GM23248 (cell line): Measurements from ENCODE around the gene MUC7. TPM values are rescaled to one million over a fixed set of nuclear protein-coding genes. Genes with fewer than 3 reads are reported as not detected.
A peak's percentile ranks its signal among the peaks of the same experiment; 100 is the strongest.
"Not testable (repeated sequence)": the region's sequence is repeated elsewhere in the genome, so short reads cannot be mapped to it uniquely, and the experiment has no call there.

ENCODE experiments used
- DNase-seq: peaks from one replicate; pipeline ENCODE4 v3.0.0-alpha.2; 2015
- H2AFZ ChIP-seq: fragments of 200-600 bp; sonication (generic); 2 replicates; pipeline ENCODE4 v1.6.1; 2016; ENCODE audit warnings: antibody characterized with exemption
- H3F3A ChIP-seq: fragments of 200-600 bp; sonication (generic); 2 replicates; pipeline ENCODE4 v1.6.1; 2016; ENCODE audit warnings: mild to moderate bottlenecking, antibody characterized with exemption, mixed run types; ENCODE audit not compliant: insufficient read depth
- H3K27ac ChIP-seq: fragments of 200-600 bp; sonication (generic); 2 replicates; pipeline ENCODE4 v1.5.1; 2016; ENCODE audit warnings: mild to moderate bottlenecking
- H3K27me3 ChIP-seq: fragments of 200-600 bp; sonication (generic); replicated peaks from 2 replicates; pipeline ENCODE4 v1.6.1; 2016; ENCODE audit warnings: mild to moderate bottlenecking; ENCODE audit not compliant: insufficient read depth
- H3K36me3 ChIP-seq: fragments of 200-600 bp; sonication (generic); 2 replicates; pipeline ENCODE4 v1.6.1; 2016; ENCODE audit warnings: low read depth, mild to moderate bottlenecking
- H3K4me1 ChIP-seq: fragments of 200-600 bp; sonication (generic); 2 replicates; pipeline ENCODE4 v1.6.1; 2016; ENCODE audit warnings: mild to moderate bottlenecking; ENCODE audit not compliant: insufficient read depth
- H3K4me2 ChIP-seq: fragments of 200-600 bp; sonication (generic); one replicate; pipeline ENCODE4 v1.6.1; 2016; ENCODE audit warnings: mild to moderate bottlenecking; ENCODE audit not compliant: unreplicated experiment
- H3K4me3 ChIP-seq: fragments of 200-600 bp; sonication (generic); 2 replicates; pipeline ENCODE4 v1.5.1; 2016; ENCODE audit warnings: mild to moderate bottlenecking
- H3K79me2 ChIP-seq: fragments of 200-600 bp; sonication (generic); 2 replicates; pipeline ENCODE4 v1.6.1; 2016; ENCODE audit warnings: mild to moderate bottlenecking; ENCODE audit not compliant: insufficient read depth
- H3K9ac ChIP-seq: fragments of 200-600 bp; sonication (generic); 2 replicates; pipeline ENCODE4 v1.6.1; 2016; ENCODE audit warnings: mild to moderate bottlenecking
- H3K9me2 ChIP-seq: fragments of 200-600 bp; sonication (generic); 2 replicates; pipeline ENCODE4 v1.6.1; 2016; ENCODE audit warnings: mixed run types, mild to moderate bottlenecking, moderate library complexity; ENCODE audit not compliant: insufficient read depth
- H3K9me3 ChIP-seq: fragments of 200-600 bp; sonication (generic); one replicate; pipeline ENCODE4 v1.6.1; 2017; ENCODE audit warnings: low read depth
- H4K20me1 ChIP-seq: fragments of 200-600 bp; sonication (generic); 2 replicates; pipeline ENCODE4 v1.6.0; 2016; ENCODE audit not compliant: insufficient read depth
- EZH2 ChIP-seq: fragments of 200-600 bp; sonication (generic); IDR thresholded peaks from 2 replicates; pipeline ENCODE4 v1.6.1; 2018; ENCODE audit warnings: antibody characterized with exemption, mild to moderate bottlenecking; ENCODE audit not compliant: insufficient read depth, poor library complexity, severe bottlenecking
- EZH2phosphoT487 ChIP-seq: fragments of 200-600 bp; sonication (generic); IDR thresholded peaks from 2 replicates; pipeline ENCODE4 v1.6.1; 2018; ENCODE audit warnings: antibody characterized with exemption, moderate library complexity, mild to moderate bottlenecking, low read depth; ENCODE audit not compliant: insufficient read depth
- WGBS, 2 experiments: methylation state at CpG; one replicate each; pipeline ENCODE4 v1.1.6; 2015 to 2017; ENCODE audit warnings: low lambda C conversion rate in 2 of 2, low coverage in 1 of 2; ENCODE audit errors: missing lambda C conversion rate in 2 of 2; 5-methylcytosine and 5-hydroxymethylcytosine counted together
- in situ Hi-C: fragments of 300-500 bp; cut with MboI; formaldehyde crosslinking; loops from 2 replicates; pipeline ENCODE4 v1.15.0; 2020
- polyA plus RNA-seq: library from polyadenylated mRNA; unstranded; fragments of >200 nt; fragmentation: Nextera tagmentation; extraction: Ambion mirVana; gene quantifications from 2 replicates; pipeline ENCODE4 v1.2.1, GENCODE V29; 2016
- total RNA-seq: library from RNA; depleted of rRNA; stranded (reverse); fragments of >200 nt; shearing (Covaris generic); gene quantifications from 2 replicates; pipeline ENCODE4 v1.2.3, GENCODE V29; 2014

MUC7 gene
- total and polyA plus RNA-seq, 2 experiments from 2014 or later = not detected

GRCh38 chr4:70488748-70489147 is 16.8 kb downstream of the MUC7 start:
- Histone ChIP-seq H3K36me3 (no peaks in the 10 kb centered on the region), H3K9me2 (no peaks in the 10 kb centered on the region), H3F3A (no peaks in the 10 kb centered on the region), H2AFZ (no peak overlapping the region), H3K4me1 (no peaks in the 10 kb centered on the region), H3K4me2 (no peak overlapping the region), H3K27me3 (no peaks in the 10 kb centered on the region), H3K27ac (no peak overlapping the region), H4K20me1 (no peaks in the 10 kb centered on the region), H3K79me2 (no peaks in the 10 kb centered on the region), H3K4me3 (no peak overlapping the region), H3K9me3 (no peaks in the 10 kb centered on the region), H3K9ac (no peak overlapping the region)
- WGBS, 2 experiments = 8% methylated on average over 3 of the region's 3 CpGs
- TF ChIP-seq EZH2phosphoT487 (no peak), EZH2 (no peak)
- in situ Hi-C loops = no loop called here
- DNase-seq = no peak

- TF ChIP-seq EZH2 = no peak
- TF ChIP-seq EZH2phosphoT487 = no peak
- Histone ChIP-seq H3K27me3 (no peaks in the 10 kb centered on the region), H3K9me2 (no peaks in the 10 kb centered on the region), H3K36me3 (no peaks in the 10 kb centered on the region), H4K20me1 (no peaks in the 10 kb centered on the region), H3K27ac (no peak overlapping the region), H3K4me3 (no peak overlapping the region), H2AFZ (no peak overlapping the region), H3K4me1 (no peaks in the 10 kb centered on the region), H3K9ac (no peak overlapping the region), H3K4me2 (no peak overlapping the region), H3F3A (no peaks in the 10 kb centered on the region), H3K79me2 (no peaks in the 10 kb centered on the region), H3K9me3 (no peaks in the 10 kb centered on the region)
- WGBS, 2 experiments = 48 to 50% methylated on average over 6 of the region's 6 CpGs
- DNase-seq = no peak
- in situ Hi-C loops = no loop called here
Observed at GRCh38 chr4:70496231-70496630, 24.2 kb downstream of the MUC7 start.

- in situ Hi-C loops = loop anchor here (25.0 kb wide), 1 partner anchor 815 kb away; no protein-coding TSS in a partner anchor
- H3K4me2 ChIP-seq, H3K36me3 ChIP-seq, H4K20me1 ChIP-seq, H3K9me2 ChIP-seq, H3K9ac ChIP-seq, H3K79me2 ChIP-seq, H3K4me1 ChIP-seq, H3K27ac ChIP-seq, H3F3A ChIP-seq, H2AFZ ChIP-seq, H3K9me3 ChIP-seq, H3K27me3 ChIP-seq, H3K4me3 ChIP-seq: not testable (repeated sequence)
- peak; percentile 21 for DNase-seq
- WGBS, 2 experiments = 59 to 70% methylated on average over 8 of the region's 8 CpGs
Observed at GRCh38 chr4:70501838-70502237, 29.8 kb downstream of the MUC7 start.

- 22 to 29% methylated on average over 4 of the region's 4 CpGs for WGBS, 2 experiments
- Histone ChIP-seq H3F3A (no peaks in the 10 kb centered on the region), H3K9me3 (no peaks in the 10 kb centered on the region), H3K27me3 (no peaks in the 10 kb centered on the region), H3K4me2 (no peak overlapping the region), H3K36me3 (no peaks in the 10 kb centered on the region), H3K79me2 (no peaks in the 10 kb centered on the region), H3K9ac (no peak overlapping the region), H3K4me3 (no peak overlapping the region), H2AFZ (no peak overlapping the region), H4K20me1 (no peaks in the 10 kb centered on the region), H3K27ac (no peak overlapping the region), H3K9me2 (no peaks in the 10 kb centered on the region), H3K4me1 (no peaks in the 10 kb centered on the region)
- in situ Hi-C loops = loop anchor here (25.0 kb wide), 1 partner anchor 817 kb away; no protein-coding TSS in a partner anchor
- DNase-seq = no peak
- TF ChIP-seq EZH2 = no peak
- TF ChIP-seq EZH2phosphoT487 = no peak
Observed at GRCh38 chr4:70504733-70505132, 32.7 kb downstream of the MUC7 start.

GRCh38 chr4:70505151-70505748 is 33.3 kb downstream of the MUC7 start:
- Histone ChIP-seq H3K27me3 (no peaks in the 10 kb centered on the region), H3K4me1 (no peaks in the 10 kb centered on the region), H3K4me3 (no peak overlapping the region), H3K36me3 (no peaks in the 10 kb centered on the region), H3F3A (no peaks in the 10 kb centered on the region), H3K27ac (no peak overlapping the region), H3K4me2 (no peak overlapping the region), H2AFZ (no peak overlapping the region), H3K9me3 (no peaks in the 10 kb centered on the region), H3K9ac (no peak overlapping the region), H3K9me2 (no peaks in the 10 kb centered on the region), H4K20me1 (no peaks in the 10 kb centered on the region), H3K79me2 (no peaks in the 10 kb centered on the region)
- DNase-seq = peak; percentile 71
- 1% methylated on average over 7 of the region's 7 CpGs for WGBS, 2 experiments
- TF ChIP-seq EZH2phosphoT487 (no peak), EZH2 (no peak)
- in situ Hi-C loops = loop anchor here (25.0 kb wide), 1 partner anchor 818 kb away; no protein-coding TSS in a partner anchor
